Activated gamma-delta T cell (primary cell): ENCODE measurements around the gene RAD52.

Source experiments
- DNase-seq: peaks from one replicate; lab custom pipeline; 2025; lab: John Stamatoyannopoulos, UW

RAD52 gene

DNA sequence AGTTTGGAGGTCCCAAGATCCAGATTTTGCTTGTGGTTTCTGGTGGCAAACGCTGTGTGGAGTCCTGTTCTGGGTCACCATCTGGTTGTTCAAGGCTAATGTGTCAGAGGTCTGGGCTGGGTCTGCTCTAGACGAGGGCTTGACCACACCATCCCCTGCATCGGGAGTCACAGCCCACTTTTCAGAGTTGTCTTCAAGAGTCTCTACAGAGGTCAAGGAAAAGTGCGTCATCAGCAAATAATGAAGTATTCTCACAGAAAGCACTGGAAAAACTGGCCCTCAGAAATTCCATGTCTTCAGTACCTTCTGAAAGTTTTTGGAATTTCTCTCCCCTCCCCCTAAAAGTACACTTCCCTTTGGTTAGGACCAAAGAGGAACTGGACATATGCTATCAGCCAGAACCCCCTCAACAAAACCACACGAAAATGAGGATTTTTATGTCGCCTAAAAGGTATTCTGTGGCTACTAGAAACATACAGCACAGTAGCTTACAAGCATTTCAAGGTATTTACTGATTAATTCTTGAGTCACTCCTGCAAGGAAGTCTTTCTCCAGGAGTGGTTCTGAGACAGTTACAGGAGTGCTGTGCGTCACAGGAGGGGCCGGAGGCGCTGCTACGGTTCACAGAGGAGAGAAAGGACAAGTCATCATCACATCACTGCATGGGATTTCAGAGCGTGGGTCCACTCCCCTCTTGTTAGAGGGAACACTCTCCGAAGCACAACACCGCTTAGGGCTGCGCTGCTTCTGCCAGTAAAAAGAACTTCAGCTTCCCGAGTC lies 35.4 kb downstream of the RAD52 start:
- DNase-seq = no peak

GRCh38 chr12:912466-913235 lies 36.8 kb downstream of the RAD52 start:
- DNase-seq = no peak

GRCh38 chr12:911191-911826 lies 38.2 kb downstream of the RAD52 start:
- no peak for DNase-seq

DNA sequence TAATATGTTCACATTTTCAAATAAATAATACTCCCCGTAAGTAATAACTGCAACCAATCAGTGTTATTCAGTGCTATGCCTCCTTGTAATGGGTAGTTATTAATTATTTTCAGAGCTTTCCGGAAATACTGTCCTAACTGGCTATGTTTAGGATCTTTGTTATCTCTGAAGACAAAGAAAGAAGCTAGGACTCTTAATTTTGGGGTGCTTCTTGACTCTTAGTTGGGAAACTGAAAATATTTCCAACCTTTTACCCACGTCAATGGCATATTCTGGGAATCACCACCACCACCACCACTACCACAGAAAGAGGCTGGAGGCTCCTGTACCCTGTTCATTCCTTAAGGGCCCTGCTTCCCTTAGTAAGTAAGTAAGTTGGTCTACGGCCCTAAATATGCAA lies 39.1 kb downstream of the RAD52 start:
- no peak for DNase-seq

DNA sequence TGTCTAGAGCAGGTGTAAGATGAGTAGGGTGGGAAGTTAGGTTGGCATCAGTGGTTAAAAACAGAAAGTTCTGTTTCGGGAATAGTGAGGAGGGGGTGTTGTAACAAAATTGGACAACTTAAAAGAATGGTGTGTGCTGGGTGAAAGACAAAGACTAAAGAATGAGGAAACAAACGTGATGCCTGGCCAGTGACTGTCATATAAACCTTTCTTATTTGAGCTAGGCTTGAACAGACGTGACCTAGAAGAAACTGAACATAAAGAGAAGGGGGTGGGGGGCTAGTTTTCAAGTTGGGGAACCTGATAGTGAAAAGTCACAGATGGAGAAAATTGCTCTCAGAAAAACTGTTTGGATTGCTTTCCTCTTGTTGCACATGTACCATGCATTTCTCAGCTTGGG lies 39.6 kb downstream of the RAD52 start:
- DNase-seq = no peak

DNA sequence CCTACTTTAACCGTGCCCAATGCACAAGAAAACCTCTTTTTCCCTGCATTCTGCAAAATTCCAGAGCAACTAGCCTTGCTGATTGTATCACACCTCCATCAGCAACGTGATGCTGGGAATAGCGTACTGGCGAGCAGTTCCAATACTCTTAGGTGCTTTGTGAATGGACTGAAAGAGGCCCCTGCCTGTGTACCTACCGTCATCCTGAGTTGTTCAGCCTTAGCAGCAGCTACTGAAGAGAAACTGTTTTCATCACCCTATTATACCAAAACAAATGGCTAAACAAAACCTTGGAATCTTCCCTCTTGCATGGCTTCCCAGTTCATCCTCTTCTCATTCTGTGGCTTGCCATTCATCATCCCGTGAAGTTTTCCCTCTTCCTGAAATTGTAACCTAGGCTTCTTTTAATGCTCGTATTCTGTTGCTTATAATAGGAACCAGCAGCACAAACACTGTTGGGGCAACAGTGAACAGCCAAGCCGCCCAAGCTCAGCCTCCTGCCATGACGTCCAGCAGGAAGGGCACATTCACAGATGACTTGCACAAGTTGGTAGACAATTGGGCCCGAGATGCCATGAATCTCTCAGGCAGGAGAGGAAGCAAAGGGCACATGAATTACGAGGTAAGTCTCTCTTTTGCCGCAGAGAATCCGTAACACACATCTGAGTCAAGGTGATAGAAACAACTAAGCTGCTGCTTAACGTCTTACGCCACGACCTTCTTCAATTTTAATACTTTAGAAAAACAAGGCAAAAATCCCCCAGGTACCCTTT lies 41.9 kb downstream of the RAD52 start:
- DNase-seq = no peak

GRCh38 chr12:906062-906585 lies 43.4 kb downstream of the RAD52 start:
- DNase-seq = no peak

GRCh38 chr12:905261-906031 lies 44.0 kb downstream of the RAD52 start:
- DNase-seq = no peak

GRCh38 chr12:904010-904414 lies 45.5 kb downstream of the RAD52 start:
- no peak for DNase-seq

GRCh38 chr12:903055-903454 lies 46.4 kb downstream of the RAD52 start:
- DNase-seq = no peak

- DNase-seq = no peak
These were observed 46.9 kb downstream of the RAD52 start for GRCh38 chr12:902581-902980.

GRCh38 chr12:897386-897785 lies 52.1 kb downstream of the RAD52 start:
- no peak for DNase-seq

DNA sequence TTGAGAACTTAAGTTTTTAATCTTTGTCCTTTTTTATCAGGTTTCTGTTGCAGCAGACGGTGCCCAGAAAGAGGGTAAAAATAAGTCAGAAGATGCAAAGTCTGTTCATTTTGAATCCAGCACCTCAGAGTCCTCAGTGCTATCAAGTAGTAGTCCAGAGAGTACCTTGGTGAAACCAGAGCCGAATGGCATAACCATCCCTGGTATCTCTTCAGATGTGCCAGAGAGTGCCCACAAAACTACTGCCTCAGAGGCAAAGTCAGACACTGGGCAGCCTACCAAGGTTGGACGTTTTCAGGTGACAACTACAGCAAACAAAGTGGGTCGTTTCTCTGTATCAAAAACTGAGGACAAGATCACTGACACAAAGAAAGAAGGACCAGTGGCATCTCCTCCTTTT lies 53.5 kb downstream of the RAD52 start:
- no peak for DNase-seq

- no peak for DNase-seq
These were observed 55.3 kb downstream of the RAD52 start for GRCh38 chr12:894226-894625.

- no peak for DNase-seq
These were observed 63.3 kb downstream of the RAD52 start for GRCh38 chr12:886206-886605.

DNA sequence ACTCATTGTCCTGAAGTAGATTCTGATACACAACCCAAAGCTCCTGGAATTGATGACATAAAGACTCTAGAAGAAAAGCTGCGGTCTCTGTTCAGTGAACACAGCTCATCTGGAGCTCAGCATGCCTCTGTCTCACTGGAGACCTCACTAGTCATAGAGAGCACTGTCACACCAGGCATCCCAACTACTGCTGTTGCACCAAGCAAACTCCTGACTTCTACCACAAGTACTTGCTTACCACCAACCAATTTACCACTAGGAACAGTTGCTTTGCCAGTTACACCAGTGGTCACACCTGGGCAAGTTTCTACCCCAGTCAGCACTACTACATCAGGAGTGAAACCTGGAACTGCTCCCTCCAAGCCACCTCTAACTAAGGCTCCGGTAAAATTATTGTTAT lies 63.8 kb downstream of the RAD52 start:
- DNase-seq = no peak

GRCh38 chr12:884746-885414 lies 64.6 kb downstream of the RAD52 start:
- DNase-seq = no peak

- DNase-seq = no peak
These were observed 68.8 kb downstream of the RAD52 start for GRCh38 chr12:880656-881055.

- DNase-seq = no peak
These were observed 69.9 kb downstream of the RAD52 start for GRCh38 chr12:879641-880040.

DNA sequence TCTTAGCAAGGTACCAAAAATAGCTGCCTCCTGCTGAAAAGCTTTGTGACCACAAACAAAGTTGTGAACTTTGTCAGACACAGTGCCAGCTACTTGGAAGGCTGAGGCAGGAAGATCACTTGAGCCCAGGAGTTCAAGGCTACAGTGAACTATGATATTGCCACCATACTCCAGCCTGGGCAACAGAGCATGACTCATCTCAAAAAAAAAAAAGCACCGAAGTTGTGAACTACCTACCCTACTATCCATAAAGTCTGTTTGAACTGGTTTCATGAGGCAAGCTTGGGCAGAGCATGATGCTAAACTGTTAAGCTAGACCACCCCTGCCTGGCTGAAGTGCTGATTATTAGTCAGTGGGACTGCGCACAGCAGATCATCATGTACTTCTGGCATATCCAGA lies 75.5 kb downstream of the RAD52 start:
- no peak for DNase-seq

GRCh38 chr12:870378-870777 lies 79.1 kb downstream of the RAD52 start:
- no peak for DNase-seq
